ENCODE results near the gene NLE1. TPM values are rescaled to one million over a fixed set of nuclear protein-coding genes. Genes with fewer than 3 reads are reported as not detected.

The NLE1 gene
- total and polyA plus RNA-seq, 12 donors: 1.8 to 7.5 (median 4.2) TPM

GRCh38 chr17:35089586-35090296 lies 52.4 kb downstream of the NLE1 start:
- no peaks in the 10 kb centered on the region for H3K27me3 ChIP-seq
- peak in 3 of 9 donors; percentile 0 to 34 (median 20) for TF ChIP-seq CTCF (IDR thresholded peaks at IDR 0.05)
- H3K27ac ChIP-seq: peak overlapping the region in 9 of 10 donors; percentile 53 to 95 (median 87)
- ATAC-seq: peak in 7 of 8 donors; percentile 20 to 50 (median 40)
- peaks cover 0 to 27% (median 11%) of the 10 kb centered on the region in 9 donors for H3K4me1 ChIP-seq
- peak in 1 of 2 donors; percentile 10 for DNase-seq
- H3K4me3 ChIP-seq: peak overlapping the region in 9 of 10 donors; percentile 76 to 99 (median 92)
- H3K36me3 ChIP-seq: no peaks in the 10 kb centered on the region
- no peaks in the 10 kb centered on the region for H3K9me3 ChIP-seq
- WGBS, 2 donors: 41 to 50% methylated on average over 22 of the region's 22 CpGs
- intact Hi-C loops (cut with DNase I): loop anchor here in 8 of 10 donors (1.0 to 10.0 kb wide), 7 partner anchors 29 to 107 kb away; partner anchors contain the start of genes RAD51D (in 3 of the 8) and LIG3 (in 2 of the 8)

- Histone ChIP-seq H3K4me3 (peak overlapping the region; percentile 76 to 99 (median 92)), H3K4me1 (peaks cover 0 to 27% (median 11%) of the 10 kb centered on the region in 9 donors)
- intact Hi-C loops (cut with DNase I): loop anchor here in 7 of 10 donors (1.0 to 10.0 kb wide), 7 partner anchors 30 to 107 kb away; partner anchors contain the start of genes RAD51D (in 3 of the 7) and LIG3 (in 2 of the 7)
These were observed 53.1 kb downstream of the NLE1 start for GRCh38 chr17:35088881-35089585.

GRCh38 chr17:35088356-35088880 lies 53.7 kb downstream of the NLE1 start:
- Histone ChIP-seq H3K4me3 (peak overlapping the region; percentile 76 to 99 (median 92)), H3K27me3 (no peaks in the 10 kb centered on the region), H3K9me3 (no peaks in the 10 kb centered on the region), H3K4me1 (peaks cover 0 to 27% (median 11%) of the 10 kb centered on the region in 9 donors), H3K36me3 (no peaks in the 10 kb centered on the region), H3K27ac (peak overlapping the region; percentile 33 to 95 (median 86))
- ATAC-seq: peak; percentile 53 to 82 (median 74)
- 1% methylated on average over 26 of the region's 26 CpGs for WGBS, 2 donors
- intact Hi-C loops (cut with DNase I): loop anchor here in 6 of 10 donors (2.0 to 10.0 kb wide), 5 partner anchors 30 to 106 kb away; partner anchors contain the start of genes LIG3 (in 2 of the 6) and RAD51D (in 1 of the 6)
- DNase-seq: peak; percentile 43 to 60
- peak in 1 of 9 donors; percentile 14 for TF ChIP-seq CTCF (IDR thresholded peaks at IDR 0.05)

More at GRCh38 chr17:35088881-35089585, 53.1 kb downstream of the NLE1 start:
- WGBS, 2 donors: 0% methylated on average over 46 to 80 of the region's 80 CpGs
- Histone ChIP-seq H3K27ac (peak overlapping the region; percentile 33 to 95 (median 86)), H3K9me3 (no peaks in the 10 kb centered on the region), H3K36me3 (no peaks in the 10 kb centered on the region), H3K27me3 (no peaks in the 10 kb centered on the region)
- peak; percentile 72 to 92 (median 84) for TF ChIP-seq CTCF (IDR thresholded peaks at IDR 0.05)
- peak; percentile 93 to 98 (median 96) for ATAC-seq
- peak; percentile 85 to 91 for DNase-seq

Measured in heart right ventricle (tissue), 16 donors.